CD4-positive, alpha-beta T cell treated with Interleukin-12 subunit alpha and Interleukin-12 subunit beta, for 1 hour (primary cell): ENCODE measurements around the gene RWDD4.

ENCODE experiments used
- DNase-seq: peaks from one replicate; pipeline ENCODE4 v3.0.0-alpha.2; 2020

RWDD4 gene

DNA sequence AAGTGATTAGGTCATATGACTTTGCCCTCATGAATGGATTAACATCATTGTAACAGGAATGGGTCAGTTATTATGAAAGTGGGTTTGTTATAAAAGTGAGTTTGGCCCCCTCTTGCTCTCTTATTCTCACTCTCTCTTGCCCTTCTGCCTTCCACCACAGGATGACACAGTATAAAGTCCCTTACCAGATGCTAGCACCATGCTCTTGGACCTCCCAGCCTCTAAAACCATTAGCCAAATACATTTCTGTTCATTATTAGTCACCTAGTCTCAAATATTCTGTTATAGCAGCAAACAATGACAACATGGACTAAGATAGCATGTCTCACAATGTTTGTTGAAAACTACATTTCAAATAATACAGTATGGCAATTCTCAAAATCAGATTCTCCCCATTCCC, 59.7 kb downstream of the RWDD4 start:
- DNase-seq: no peak

DNA sequence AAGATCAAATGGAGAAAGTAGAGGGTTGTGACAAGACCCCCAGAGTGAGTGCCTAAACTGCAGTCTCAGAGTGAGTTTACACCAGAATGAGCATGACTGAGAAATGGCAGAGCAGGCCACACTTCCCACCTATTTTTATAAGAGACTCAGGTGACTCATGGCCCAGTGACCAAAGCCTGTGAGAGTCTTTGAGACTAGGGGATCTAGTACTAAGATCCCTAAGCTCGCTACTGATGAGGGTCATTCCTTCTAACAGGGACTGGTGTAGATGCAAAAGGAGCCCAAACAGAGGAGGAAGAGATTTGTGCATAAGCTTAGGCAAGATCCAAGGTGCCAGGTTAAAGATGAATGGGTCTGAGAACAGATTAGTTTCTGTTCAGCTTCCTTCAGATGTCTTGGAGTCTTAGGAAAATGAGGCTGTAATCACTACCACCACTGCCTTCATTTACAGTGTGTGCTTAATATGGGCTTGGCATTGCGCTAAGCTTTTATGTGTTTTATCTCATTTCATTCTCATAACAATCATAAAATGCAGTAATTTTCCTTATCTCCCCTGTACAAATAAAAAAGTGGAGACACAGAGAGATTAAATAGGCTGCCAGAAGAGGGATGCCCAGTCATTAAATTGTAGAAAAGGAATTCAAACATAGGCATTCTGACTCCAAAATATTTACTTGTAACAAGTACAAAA, 62.8 kb downstream of the RWDD4 start:
- DNase-seq: no peak

GRCh38 chr4:183594823-183595222, 64.2 kb downstream of the RWDD4 start:
- DNase-seq: no peak

DNA sequence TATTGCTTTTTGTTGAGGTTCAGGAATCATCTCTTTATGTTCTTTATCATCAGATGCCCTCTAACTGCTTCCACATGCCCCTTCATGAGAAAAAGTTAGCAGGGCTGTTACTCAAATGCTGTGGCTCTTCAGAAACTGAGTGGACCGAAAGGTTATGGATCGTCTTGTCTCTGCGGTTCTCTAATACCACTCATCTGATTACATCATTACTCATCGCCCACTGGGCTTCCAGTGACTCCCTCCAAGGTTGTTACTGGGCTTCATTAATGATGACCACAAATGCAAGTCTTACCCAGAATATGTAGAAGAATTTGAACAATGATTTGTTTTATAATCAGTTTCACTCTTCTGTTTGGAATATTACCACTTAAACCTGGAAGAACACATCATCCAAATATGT, 67.7 kb downstream of the RWDD4 start:
- DNase-seq: no peak
